ENCODE results near the gene KRTAP4-16.
"Not testable (repeated sequence)": the region's sequence is repeated elsewhere in the genome, so short reads cannot be mapped to it uniquely, and the experiment has no call there.

DNA sequence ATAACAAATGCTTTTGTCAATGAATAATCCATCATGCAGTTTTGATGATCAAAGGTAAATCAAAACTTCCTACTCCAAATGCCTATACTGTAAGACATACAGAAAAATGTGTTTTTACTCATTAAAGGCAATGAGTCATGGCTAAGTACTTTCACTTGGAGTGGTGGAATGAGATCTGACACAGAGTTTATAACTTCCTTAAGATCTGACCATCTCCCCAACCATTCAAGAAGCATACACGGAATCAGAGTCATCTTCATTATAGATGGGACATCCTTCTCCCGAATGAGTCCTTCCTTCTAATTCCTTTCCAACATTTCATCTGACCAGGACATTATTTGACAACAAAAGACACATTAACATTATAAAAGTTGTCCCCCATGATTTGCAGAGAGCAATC, 18.6 kb downstream of the KRTAP4-16 start:
- TF ChIP-seq, protein P1, sequence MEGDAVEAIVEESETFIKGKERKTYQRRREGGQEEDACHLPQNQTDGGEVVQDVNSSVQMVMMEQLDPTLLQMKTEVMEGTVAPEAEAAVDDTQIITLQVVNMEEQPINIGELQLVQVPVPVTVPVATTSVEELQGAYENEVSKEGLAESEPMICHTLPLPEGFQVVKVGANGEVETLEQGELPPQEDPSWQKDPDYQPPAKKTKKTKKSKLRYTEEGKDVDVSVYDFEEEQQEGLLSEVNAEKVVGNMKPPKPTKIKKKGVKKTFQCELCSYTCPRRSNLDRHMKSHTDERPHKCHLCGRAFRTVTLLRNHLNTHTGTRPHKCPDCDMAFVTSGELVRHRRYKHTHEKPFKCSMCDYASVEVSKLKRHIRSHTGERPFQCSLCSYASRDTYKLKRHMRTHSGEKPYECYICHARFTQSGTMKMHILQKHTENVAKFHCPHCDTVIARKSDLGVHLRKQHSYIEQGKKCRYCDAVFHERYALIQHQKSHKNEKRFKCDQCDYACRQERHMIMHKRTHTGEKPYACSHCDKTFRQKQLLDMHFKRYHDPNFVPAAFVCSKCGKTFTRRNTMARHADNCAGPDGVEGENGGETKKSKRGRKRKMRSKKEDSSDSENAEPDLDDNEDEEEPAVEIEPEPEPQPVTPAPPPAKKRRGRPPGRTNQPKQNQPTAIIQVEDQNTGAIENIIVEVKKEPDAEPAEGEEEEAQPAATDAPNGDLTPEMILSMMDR (conservative IDR thresholded peaks at IDR 0.05; ENCODE audit: low read length): not testable (repeated sequence)
- not testable (repeated sequence) for TF ChIP-seq EZH2phosphoT487 (IDR thresholded peaks at IDR 0.05; ENCODE audit: borderline replicate concordance)

Data from Loucy (cell line).